22Rv1 (cell line): Measurements from ENCODE around the gene DAAM2.

Source experiments
- CTCF ChIP-seq: fragments of 450-650 bp; IDR thresholded peaks from 2 replicates; pipeline ENCODE4 v1.5.1; 2017; ENCODE audit warnings: mild to moderate bottlenecking
- ZFX ChIP-seq: fragments of 450-650 bp; IDR thresholded peaks from 2 replicates; pipeline ENCODE4 v1.6.1; 2017; ENCODE audit warnings: antibody characterized with exemption, borderline replicate concordance

GRCh38 chr6:39948199-39948791 lies 156.1 kb downstream of the DAAM2 start:
- no peak for TF ChIP-seq CTCF
- TF ChIP-seq ZFX = no peak
